GM19372 (cell line): Measurements from ENCODE around the gene ALOX15B.
"Not testable (repeated sequence)": the region's sequence is repeated elsewhere in the genome, so short reads cannot be mapped to it uniquely, and the experiment has no call there.

ENCODE experiments used
- ATAC-seq: cut with Tn5 transposase; IDR thresholded peaks from one replicate; pipeline ENCODE4 v1.9.1; 2021; ENCODE audit warnings: mild to moderate bottlenecking, low read depth, moderate library complexity; ENCODE audit not compliant: unreplicated experiment

Gene ALOX15B

GRCh38 chr17:8076502-8077266, 37.8 kb downstream of the ALOX15B start:
- ATAC-seq = no peak

- not testable (repeated sequence) for ATAC-seq
These were observed 39.1 kb downstream of the ALOX15B start for GRCh38 chr17:8077939-8078338.

- ATAC-seq = no peak
These were observed 40.7 kb downstream of the ALOX15B start for GRCh38 chr17:8079291-8080207.

GRCh38 chr17:8080208-8080798, 41.4 kb downstream of the ALOX15B start:
- no peak for ATAC-seq

- no peak for ATAC-seq
These were observed 42.0 kb downstream of the ALOX15B start for GRCh38 chr17:8080799-8081219.

- ATAC-seq = no peak
These were observed 43.0 kb downstream of the ALOX15B start for GRCh38 chr17:8081876-8082275.

- no peak for ATAC-seq
These were observed 43.4 kb downstream of the ALOX15B start for GRCh38 chr17:8082292-8082691.

GRCh38 chr17:8084250-8084649, 45.4 kb downstream of the ALOX15B start:
- ATAC-seq = no peak

- no peak for ATAC-seq
These were observed 48.5 kb downstream of the ALOX15B start, which contains the start of gene ALOX12B for GRCh38 chr17:8087075-8087951. TSS of gene ALOX12B (minus strand) at chr17:8087716. CDS start at chr17:8087442, 274 bp downstream.

GRCh38 chr17:8087952-8088230, 49.0 kb downstream of the ALOX15B start:
- no peak for ATAC-seq

GRCh38 chr17:8089728-8090127, 50.9 kb downstream of the ALOX15B start:
- ATAC-seq = no peak

GRCh38 chr17:8091033-8091687, 52.3 kb downstream of the ALOX15B start:
- no peak for ATAC-seq

GRCh38 chr17:8095361-8095760, 56.5 kb downstream of the ALOX15B start:
- no peak for ATAC-seq

GRCh38 chr17:8096541-8096940, 57.7 kb downstream of the ALOX15B start:
- no peak for ATAC-seq
